Heart left ventricle (tissue), 13 donors: ENCODE data around the gene RHBDF1.

Experiments
- POLR2A ChIP-seq, 2 donors: fragments of 450-650 bp; IDR thresholded peaks; one replicate each; pipeline ENCODE4 v1.6.1; 2017; ENCODE audit warnings: antibody characterized with exemption in 2 of 2, mild to moderate bottlenecking in 2 of 2, moderate library complexity in 2 of 2
- TF ChIP-seq, protein P1 (sequence below), 12 donors: fragments of 200-600 bp; sonication (generic) in 4 of 12; IDR thresholded peaks; one replicate each; pipeline versions ENCODE4 v1.5.0 to v1.8.0; 2018 to 2022; ENCODE audit warnings: antibody characterized with exemption in 12 of 12, mild to moderate bottlenecking in 5 of 12
- donor health status: ischemic (EF 13 %, LVEDD 7.1; RV severe dilation, severe dysfunction).
- donor health status: DM: no; HTN: yes; CAD: no.
- donor health status: DM: no; HTN: no; CAD: no.
- donor health status: ischemic (EF 25% LVEDD 6.9; RV normal size, moderate dysfunction).
- donor health status: ischemic (EF 25% LVEDD 5.7; RV mildly dilated, moderate dysfunction).
- donor health status: ischemic (EF 35%, LVEDD 5.7; RV mildly dilated, moderate dysfunction).
- donor health status: nonischemic (EF 11% LVEDD 7.7; RV severe dilation, severe dysfunction).
- donor health status: DM: yes; HTN: yes; CAD: no.
- donor health status: PGD.
- donor health status: ischemic (EF 29% LVEDD 5.4; RV normal size, mild dysfunction).
- donor health status: nonischemic (EF 23%, LVEDD 6.1; RV moderate dilation, normal function).

- TF ChIP-seq, protein P1, sequence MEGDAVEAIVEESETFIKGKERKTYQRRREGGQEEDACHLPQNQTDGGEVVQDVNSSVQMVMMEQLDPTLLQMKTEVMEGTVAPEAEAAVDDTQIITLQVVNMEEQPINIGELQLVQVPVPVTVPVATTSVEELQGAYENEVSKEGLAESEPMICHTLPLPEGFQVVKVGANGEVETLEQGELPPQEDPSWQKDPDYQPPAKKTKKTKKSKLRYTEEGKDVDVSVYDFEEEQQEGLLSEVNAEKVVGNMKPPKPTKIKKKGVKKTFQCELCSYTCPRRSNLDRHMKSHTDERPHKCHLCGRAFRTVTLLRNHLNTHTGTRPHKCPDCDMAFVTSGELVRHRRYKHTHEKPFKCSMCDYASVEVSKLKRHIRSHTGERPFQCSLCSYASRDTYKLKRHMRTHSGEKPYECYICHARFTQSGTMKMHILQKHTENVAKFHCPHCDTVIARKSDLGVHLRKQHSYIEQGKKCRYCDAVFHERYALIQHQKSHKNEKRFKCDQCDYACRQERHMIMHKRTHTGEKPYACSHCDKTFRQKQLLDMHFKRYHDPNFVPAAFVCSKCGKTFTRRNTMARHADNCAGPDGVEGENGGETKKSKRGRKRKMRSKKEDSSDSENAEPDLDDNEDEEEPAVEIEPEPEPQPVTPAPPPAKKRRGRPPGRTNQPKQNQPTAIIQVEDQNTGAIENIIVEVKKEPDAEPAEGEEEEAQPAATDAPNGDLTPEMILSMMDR (IDR thresholded peaks at IDR 0.05): no peak
- TF ChIP-seq POLR2A (IDR thresholded peaks at IDR 0.05): no peak
These were observed 11.6 kb upstream of the RHBDF1 start for GRCh38 chr16:83781-84615.
